ENCODE measurements around the gene CERS2. TPM values are rescaled to one million over a fixed set of nuclear protein-coding genes. Genes with fewer than 3 reads are reported as not detected.

Gene CERS2
- total and polyA plus RNA-seq, 2 of the 8 experiments (the other 6 are each of a cell fraction or from before 2014, with no cell fraction given), result 216 to 237 TPM

GRCh38 chr1:150981805-150982712 lies 7.4 kb upstream of the CERS2 start, which contains the start of gene ANXA9 (continued):
- TF ChIP-seq JUN (IDR thresholded peaks at IDR 0.05; ENCODE audit: low read depth, low read length) (no peak), CBX5 (IDR thresholded peaks at IDR 0.05; ENCODE audit: low read depth, low read length) (no peak), NRF1 (IDR thresholded peaks at IDR 0.05; ENCODE audit: low read depth, low read length) (no peak), RFX5 (IDR thresholded peaks at IDR 0.05; ENCODE audit: borderline replicate concordance, low read depth, low read length) (no peak), BCL11A (IDR thresholded peaks at IDR 0.05; ENCODE audit: low read depth in 2 of 2, low read length in 2 of 2) (no peak), MAFK (IDR thresholded peaks at IDR 0.05; ENCODE audit: low read depth, low read length) (no peak), SIN3A (conservative IDR thresholded peaks at IDR 0.05 in 1 of 2, IDR thresholded peaks at IDR 0.05 in 1 of 2; ENCODE audit: low read depth in 1 of 2, low read length in 2 of 2) (no peak), RNF2 (IDR thresholded peaks at IDR 0.05; ENCODE audit: borderline replicate concordance, low read depth, low read length, missing control alignments, poor library complexity, severe bottlenecking) (no peak), YY1 (IDR thresholded peaks at IDR 0.05; ENCODE audit: low read depth, low read length) (no peak), BACH1 (IDR thresholded peaks at IDR 0.05; ENCODE audit: low read length) (no peak), NANOG (IDR thresholded peaks at IDR 0.05; ENCODE audit: insufficient read depth, low read depth, low read length, poor library complexity, severe bottlenecking) (no peak), TEAD4 (IDR thresholded peaks at IDR 0.05; ENCODE audit: low read depth, low read length) (peak; percentile 73), SP4 (IDR thresholded peaks at IDR 0.05; ENCODE audit: low read length) (no peak), SAP30 (IDR thresholded peaks at IDR 0.05; ENCODE audit: insufficient read depth, insufficient replicate concordance, low read length) (no peak), CTBP2 (IDR thresholded peaks at IDR 0.05; ENCODE audit: borderline replicate concordance, insufficient read depth, insufficient read length, low read length) (peak; percentile 60), JUND (IDR thresholded peaks at IDR 0.05; ENCODE audit: low read length) (no peak), HDAC2 (IDR thresholded peaks at IDR 0.05; ENCODE audit: borderline replicate concordance in 1 of 2, low read depth in 2 of 2, low read length in 2 of 2) (no peak), POLR2AphosphoS5 (IDR thresholded peaks at IDR 0.05; ENCODE audit: low read depth, low read length) (no peak), GTF2F1 (IDR thresholded peaks at IDR 0.05; ENCODE audit: borderline replicate concordance, low read depth, low read length) (no peak), SP1 (IDR thresholded peaks at IDR 0.05; ENCODE audit: low read depth, low read length) (peak; percentile 62; the same call in 1 of the 2 replicates), RAD21 (IDR thresholded peaks at IDR 0.05 in 1 of 2, conservative IDR thresholded peaks at IDR 0.05 in 1 of 2; ENCODE audit: low read depth in 2 of 2, low read length in 2 of 2) (no peak)
- TF ChIP-seq, protein P1, sequence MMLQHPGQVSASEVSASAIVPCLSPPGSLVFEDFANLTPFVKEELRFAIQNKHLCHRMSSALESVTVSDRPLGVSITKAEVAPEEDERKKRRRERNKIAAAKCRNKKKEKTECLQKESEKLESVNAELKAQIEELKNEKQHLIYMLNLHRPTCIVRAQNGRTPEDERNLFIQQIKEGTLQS (IDR thresholded peaks at IDR 0.05; ENCODE audit: insufficient read depth, low read depth, low read length), result no peak

All from H1 (cell line).